Hepatocyte (in vitro differentiated cells): ENCODE data around the gene NPAS3.

Experiments used
- CTCF ChIP-seq: fragments of 200-600 bp; sonication (generic); IDR thresholded peaks from 2 replicates; pipeline ENCODE4 v1.5.1; 2016; ENCODE audit warnings: antibody characterized with exemption, mild to moderate bottlenecking; ENCODE audit not compliant: poor library complexity
- EZH2 ChIP-seq: fragments of 200-600 bp; sonication (generic); IDR thresholded peaks from 2 replicates; pipeline ENCODE4 v1.6.1; 2016; ENCODE audit warnings: antibody characterized with exemption, mild to moderate bottlenecking, borderline replicate concordance

GRCh38 chr14:33273978-33274377, 335.3 kb downstream of the NPAS3 start:
- TF ChIP-seq CTCF (no peak), EZH2 (no peak)
